Measurements from ENCODE around the gene MOXD1.

MOXD1 gene

GRCh38 chr6:132400883-132401617 lies at the start of gene MOXD1:
Gene MOXD1 (minus strand): TSS chr6:132401475. CDS start chr6:132401426, 49 bp downstream.
- DNase-seq (ENCODE audit: low read depth in 2 of 2) = no peak

DNA sequence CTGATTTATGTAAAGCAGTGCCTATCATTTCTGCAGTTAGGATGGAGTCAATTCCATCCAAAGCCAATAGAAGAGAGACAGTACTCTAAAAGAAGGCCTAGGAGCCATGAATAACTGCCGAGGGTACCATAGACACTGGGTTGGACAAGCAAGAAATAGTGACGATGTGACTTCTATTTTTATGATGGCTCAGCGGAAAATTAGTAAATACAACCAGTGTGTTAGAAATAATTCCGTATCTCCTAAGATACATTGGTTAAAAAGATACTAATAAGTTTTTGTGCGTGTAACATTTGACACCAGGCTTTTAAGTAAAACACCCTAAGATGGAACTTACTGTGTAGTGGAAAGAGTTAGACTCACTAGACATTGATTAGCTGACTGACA lies 45.6 kb upstream of the MOXD1 start:
- DNase-seq (ENCODE audit: low read depth in 2 of 2) = no peak

DNA sequence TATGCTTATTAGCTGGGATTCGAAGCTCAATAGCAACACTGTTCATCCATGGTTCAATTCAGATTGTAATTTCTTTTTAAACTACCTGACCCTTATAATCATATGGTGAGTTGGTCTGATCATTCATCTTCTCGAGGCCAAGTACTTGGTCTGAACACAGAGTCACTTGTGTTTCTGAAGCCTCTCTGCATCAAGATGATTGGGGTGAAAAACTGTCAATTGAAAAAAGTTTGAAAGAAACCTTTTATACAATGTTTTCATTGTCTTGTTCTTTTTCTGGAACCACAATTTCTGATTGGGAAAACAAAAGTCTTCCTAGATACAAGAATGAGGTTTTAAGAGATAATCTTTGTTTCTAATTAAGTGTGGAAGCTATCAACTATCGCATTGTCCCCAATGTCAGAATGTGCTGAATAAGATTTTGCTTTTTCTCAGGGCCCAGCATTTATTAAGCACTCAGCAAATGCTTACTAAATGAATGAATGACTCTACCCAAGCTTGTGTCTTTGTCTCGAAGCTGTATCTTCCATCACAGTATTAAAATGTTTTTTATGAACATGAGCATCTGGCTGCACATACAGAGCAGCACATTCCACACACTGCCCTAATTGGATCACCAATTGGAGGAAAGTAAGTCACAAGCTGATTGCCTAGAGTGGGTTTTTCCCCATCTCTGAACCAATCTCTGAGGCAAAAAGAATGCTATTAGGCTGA lies 45.0 kb upstream of the MOXD1 start:
- no peak for DNase-seq (ENCODE audit: low read depth in 2 of 2)

DNA sequence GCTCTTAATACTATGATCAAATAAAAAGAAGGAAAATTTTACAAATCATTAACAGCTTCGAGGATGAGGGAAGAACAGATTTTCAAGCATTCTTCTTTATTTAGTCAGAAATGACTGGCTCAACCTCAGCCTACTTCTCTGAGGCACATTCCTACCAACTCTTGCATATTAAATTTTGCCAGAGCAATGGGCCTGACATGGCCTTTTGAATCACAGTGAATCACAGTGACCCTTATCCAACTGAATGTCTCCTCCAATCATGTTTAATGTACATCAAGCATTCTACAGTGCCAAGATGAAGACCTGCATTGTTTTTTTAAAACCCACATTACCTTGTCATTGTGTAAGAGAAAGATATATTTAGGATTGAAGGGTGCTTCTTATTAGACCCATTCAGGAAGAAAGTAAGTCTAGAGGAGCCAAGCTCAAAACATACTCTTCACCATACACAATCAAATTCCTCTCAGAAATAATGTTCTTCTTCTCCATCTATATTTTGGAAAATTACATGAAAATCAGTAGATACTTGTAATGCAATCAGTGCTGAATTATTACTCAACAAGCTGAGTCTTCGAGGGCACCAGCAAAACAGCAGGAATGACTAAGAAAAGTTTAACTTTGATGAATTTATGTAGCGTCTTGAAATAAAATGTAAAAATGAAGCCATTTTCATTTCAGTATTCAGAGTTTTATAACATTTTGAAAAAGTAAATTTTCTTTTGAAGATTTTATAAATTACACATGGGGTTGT lies 44.1 kb upstream of the MOXD1 start:
- DNase-seq (ENCODE audit: low read depth in 2 of 2) = no peak

- no peak for DNase-seq (ENCODE audit: low read depth in 2 of 2)
These were observed 41.9 kb upstream of the MOXD1 start for GRCh38 chr6:132443206-132443605.

DNA sequence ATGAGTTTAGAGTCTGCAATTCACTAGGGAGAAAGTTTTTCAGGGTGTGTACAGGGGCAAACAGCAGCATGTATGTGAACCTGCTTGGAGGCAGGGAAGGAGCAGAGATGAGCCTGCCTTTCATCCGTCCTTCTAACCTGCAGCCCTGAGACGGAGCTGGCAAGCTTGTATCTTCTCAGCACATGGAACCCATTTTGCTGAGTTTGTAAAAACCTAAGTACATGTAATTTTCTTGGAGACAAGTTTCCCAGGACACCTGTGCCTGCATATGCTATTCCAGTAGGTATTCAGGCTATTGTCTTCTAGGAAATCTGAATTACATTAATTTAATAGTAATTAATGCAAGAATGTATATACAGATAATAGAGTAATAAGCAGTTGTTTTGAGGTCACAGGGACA lies 28.8 kb upstream of the MOXD1 start:
- DNase-seq (ENCODE audit: low read depth in 2 of 2) = no peak

DNA sequence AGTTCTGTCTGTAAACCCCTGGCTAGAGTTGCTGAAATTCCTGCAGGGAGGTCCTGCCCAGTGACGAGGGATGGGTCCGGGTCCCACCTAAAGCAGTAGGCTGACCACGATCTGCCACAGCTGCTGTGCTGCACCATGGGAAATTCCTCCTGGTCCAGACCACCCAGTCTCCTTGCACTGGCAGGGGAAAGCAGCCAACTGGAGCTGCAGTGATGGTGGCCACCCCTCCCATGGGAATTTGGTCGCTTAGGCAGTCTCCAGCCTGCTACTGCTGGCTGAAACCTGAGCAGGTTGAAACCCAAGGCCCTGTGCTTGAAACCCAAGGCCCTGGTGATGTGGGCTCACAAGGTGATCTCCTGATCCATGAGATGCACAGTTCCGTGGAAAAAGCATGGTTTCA lies 23.9 kb upstream of the MOXD1 start:
- no peak for DNase-seq (ENCODE audit: low read depth in 2 of 2)

DNA sequence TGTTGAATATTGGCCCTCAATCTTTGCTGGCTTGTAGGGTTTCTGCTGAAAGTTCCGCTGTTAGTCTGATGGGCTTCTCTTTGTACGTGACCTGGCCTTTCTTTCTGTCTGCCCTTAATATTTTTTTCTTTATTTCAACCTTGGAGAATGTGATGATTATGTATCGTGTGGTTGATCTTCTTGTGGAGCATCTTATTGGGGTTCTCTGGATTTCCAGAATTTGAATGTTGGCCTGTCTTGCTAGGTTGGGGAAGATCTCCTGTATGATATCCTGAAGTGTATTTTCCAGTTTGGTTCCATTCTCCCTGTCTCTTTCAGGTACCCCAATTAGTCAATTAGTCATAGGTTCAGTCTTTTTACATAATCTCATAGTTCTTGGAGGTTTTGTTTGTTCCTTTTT lies 22.6 kb upstream of the MOXD1 start:
- no peak for DNase-seq (ENCODE audit: low read depth in 2 of 2)

- DNase-seq (ENCODE audit: low read depth in 2 of 2) = no peak
These were observed 17.1 kb upstream of the MOXD1 start for GRCh38 chr6:132418235-132418965.

DNA sequence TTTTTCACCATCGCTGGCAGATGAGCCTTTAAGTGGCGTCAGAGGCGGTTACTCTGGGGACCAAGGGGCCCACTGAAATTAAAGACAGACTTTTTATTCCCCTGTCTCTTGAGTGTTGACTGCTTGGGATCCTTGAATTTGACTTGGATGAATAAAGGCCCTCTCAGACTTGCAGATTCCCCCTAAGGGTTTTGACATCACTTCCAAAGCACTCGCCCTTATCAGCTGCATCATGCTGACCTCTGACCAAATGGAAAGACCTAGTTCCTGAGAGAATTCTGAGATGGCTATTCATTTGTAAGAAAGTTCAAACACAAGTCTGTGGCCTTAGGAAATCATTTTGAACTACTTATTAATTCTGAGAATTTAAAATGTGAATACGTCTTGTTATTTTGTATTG lies 13.5 kb upstream of the MOXD1 start:
- DNase-seq (ENCODE audit: low read depth in 2 of 2) = no peak

DNA sequence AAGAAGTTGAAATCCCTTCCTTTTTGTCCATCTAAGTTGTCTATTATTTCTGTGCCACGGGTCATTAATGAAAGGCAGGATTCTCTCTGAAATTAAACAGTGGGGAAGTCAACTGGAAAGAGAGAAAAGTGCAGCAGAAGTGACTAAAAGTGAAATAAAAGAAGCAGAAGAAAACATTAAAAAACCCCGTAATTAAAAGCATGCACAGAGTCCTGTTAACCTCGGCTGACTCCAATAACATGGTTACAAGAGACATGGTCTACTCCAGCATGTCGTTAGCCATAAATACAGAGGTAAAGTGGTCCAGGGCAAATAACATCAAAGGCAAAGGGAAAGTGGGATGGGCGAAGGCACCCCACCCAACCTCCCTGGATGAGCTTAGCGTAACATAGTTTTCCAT lies 13.0 kb upstream of the MOXD1 start:
- no peak for DNase-seq (ENCODE audit: low read depth in 2 of 2)

GRCh38 chr6:132413499-132413802 lies 12.2 kb upstream of the MOXD1 start:
- DNase-seq (ENCODE audit: low read depth in 2 of 2) = no peak

DNA sequence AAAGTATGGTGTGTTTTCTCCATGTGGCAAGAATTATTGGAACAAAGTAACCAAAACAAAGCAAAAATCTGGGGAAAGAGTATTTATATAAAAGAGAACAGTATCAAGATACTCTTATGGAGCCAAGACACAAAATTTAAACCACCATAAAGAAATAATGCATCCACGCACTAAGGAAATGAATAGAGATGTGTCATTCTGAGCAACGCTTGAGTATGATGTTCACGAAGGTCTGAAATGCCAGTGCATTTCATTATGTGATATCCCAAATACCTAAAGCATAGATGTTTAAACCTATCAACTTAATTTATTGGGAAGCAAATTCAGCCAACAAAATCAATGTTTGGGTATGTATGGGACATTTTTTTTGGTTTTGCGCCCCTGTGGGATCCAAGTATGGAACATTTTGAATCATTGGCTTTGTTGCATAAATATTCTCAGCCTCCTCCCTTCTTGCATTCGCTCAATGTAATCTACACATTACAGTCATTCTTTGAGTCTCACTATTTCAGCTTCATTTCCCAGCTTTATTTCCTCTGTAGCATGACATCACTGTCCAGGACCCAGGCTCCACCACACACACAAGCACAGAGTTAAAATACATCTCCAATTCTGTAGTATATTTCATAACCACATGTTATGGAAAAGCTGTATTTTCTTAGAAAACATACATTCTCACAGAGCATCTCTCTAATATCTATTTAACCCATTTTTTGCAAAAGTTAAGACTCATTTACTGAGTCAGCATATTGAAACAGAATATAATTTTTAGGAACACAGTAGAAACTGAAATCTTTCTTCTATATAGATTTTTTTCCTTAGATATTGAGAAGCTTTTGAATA lies 11.6 kb upstream of the MOXD1 start:
- DNase-seq (ENCODE audit: low read depth in 2 of 2) = no peak

- no peak for DNase-seq (ENCODE audit: low read depth in 2 of 2)
These were observed 10.0 kb upstream of the MOXD1 start for GRCh38 chr6:132411296-132411695.

DNA sequence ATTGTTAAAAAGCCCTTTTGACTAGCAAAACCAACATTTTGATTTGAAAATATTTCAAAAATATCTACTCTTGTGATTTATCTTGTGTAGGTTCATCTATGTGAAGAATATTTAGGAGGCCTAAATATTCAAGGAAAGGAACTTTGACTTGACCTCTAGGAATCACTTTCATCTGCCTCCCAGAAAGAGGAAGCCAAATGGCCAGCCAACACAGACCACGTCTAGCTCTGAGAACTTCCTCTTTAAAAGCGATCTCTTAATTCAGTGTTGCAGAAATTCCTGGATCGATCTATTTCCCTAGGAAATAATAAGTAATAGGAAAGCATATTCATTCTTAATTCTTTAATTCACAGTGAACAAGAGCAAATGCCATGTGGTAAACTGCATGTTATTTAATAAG lies 9.6 kb upstream of the MOXD1 start:
- no peak for DNase-seq (ENCODE audit: low read depth in 2 of 2)

DNA sequence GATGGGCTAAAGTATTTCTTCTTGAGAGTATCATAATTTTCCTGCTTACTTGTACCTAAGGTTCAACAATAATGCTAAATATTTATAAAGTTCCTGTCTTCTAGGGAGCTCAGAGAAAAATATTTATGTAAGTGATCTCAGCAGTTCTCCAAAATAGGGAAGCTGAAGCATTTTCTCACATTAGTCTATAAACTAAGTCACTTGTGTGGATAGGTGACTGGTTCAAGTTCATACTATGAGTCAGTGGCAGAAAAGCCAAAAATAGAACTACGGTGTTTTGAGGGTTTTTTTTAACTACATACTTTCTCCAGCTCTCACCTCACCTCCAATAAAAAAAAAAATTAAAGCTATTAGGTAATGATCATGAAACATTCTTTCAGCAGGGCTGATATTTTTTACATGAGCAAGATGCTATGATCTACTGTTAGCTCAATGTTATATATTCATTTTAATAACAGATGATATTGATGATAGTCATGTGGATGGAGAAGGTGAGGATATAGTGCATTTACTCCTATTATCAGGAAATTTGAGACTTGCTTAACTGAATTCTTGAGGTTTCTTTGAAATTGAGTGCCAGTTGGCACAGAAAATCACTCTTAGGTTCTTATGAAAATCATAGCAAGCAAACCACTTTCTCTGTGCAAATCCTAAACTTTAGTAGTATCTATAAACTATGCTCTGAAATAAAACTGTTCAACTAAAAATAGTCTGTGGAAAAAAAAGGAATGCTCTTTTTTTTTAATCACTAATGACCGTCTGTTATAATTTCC lies 4.1 kb upstream of the MOXD1 start:
- DNase-seq (ENCODE audit: low read depth in 2 of 2) = no peak

DNA sequence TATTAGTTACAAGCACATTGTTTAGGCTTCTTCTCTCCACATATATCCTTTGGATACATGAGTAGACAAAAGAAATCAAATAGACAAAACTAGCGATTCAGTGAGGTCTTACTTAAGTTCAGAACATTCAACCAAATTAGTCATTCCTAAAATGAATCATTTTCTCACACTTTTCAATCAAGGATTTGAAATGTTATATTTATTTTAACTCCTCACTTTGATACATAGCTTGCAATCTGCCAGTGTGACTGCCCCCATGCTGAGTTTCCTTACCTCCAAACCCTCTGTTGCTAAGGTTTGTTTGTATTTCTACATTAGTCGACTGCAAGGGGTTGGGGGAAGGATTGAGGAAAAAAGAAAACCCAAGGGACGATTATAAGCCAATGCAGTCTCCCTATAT lies 3.5 kb upstream of the MOXD1 start:
- DNase-seq (ENCODE audit: low read depth in 2 of 2) = no peak

GRCh38 chr6:132404330-132404729 lies 3.1 kb upstream of the MOXD1 start:
- no peak for DNase-seq (ENCODE audit: low read depth in 2 of 2)

DNA sequence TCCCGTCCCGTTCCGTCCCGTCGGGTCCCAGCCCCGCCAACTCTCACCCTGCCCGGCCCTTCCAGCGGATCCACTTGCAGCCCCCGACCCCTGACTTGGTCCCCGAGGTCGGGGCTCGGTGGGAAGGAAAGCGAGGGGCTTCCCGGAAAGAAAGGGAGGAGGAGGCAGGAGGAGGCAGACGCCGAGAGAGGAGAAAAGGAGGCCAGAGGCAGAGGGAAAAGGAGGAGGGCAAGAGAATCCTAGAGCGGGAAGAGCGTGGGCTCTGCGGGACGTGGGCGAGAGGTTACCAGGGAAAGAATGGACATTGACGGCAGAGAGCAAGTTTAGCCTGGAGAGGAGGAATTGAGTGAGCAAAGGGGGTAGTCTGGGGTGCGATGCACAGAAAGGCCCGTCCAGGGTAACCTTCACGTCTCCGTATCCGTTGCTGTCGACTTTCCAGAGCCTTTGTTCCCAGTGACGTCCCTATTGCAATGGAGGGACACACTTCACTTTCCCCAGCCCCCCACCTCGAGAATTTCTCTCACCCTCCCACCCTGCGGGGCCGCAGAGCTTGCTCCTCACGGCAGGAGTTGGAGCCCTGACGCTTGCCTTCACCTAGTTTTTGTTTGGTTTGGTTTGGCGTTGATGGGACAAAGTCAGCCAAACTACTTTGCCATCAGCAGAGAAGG lies 477 bp upstream of the MOXD1 start:
- no peak for DNase-seq (ENCODE audit: low read depth in 2 of 2)

GRCh38 chr6:132400555-132400882 lies 756 bp downstream of the MOXD1 start:
- DNase-seq (ENCODE audit: low read depth in 2 of 2) = no peak
